Hair follicular keratinocyte (primary cell): ENCODE data around the gene AGPAT2. TPM values are rescaled to one million over a fixed set of nuclear protein-coding genes. Genes with fewer than 3 reads are reported as not detected.

Experiments
- total RNA-seq: library from RNA; depleted of rRNA; stranded (reverse); fragments of >200 nt; gene quantifications from 2 replicates; pipeline ENCODE4 v1.2.3, GENCODE V29; 2015

Gene AGPAT2
- total RNA-seq: 52.2 and 74.0 TPM in 2 replicates

GRCh38 chr9:136686794-136687711 is at the start of gene AGPAT2:
Gene AGPAT2, minus strand, starts transcription at chr9:136687457. Its CDS starts 100 bp downstream, at chr9:136687357.

GRCh38 chr9:136711751-136712689 is 24.8 kb upstream of the AGPAT2 start, which contains the start of gene DIPK1B:
Gene DIPK1B, plus strand, starts transcription at chr9:136712572. Its CDS starts 94 bp downstream, at chr9:136712666.

GRCh38 chr9:136662656-136663581 is 24.3 kb downstream of the AGPAT2 start, which contains the start of gene EGFL7:
Gene EGFL7, plus strand, starts transcription at chr9:136662916. Its CDS starts 5,367 bp downstream, at chr9:136668283.

Other genes starting within 250 kb of the AGPAT2 start
- 8.8 and 10.5 TPM in 2 replicates for gene INPP5E, start 247.6 kb downstream of the AGPAT2 start, total RNA-seq
- 45.4 and 52.5 TPM in 2 replicates for gene SEC16A, start 204.4 kb downstream of the AGPAT2 start, total RNA-seq
- gene NOTCH1, start 141.4 kb downstream of the AGPAT2 start, total RNA-seq: 62.9 and 93.1 TPM in 2 replicates
- 11.1 and 18.8 TPM in 2 replicates for gene EGFL7, start 24.5 kb downstream of the AGPAT2 start, total RNA-seq
- gene DIPK1B, start 25.1 kb upstream of the AGPAT2 start, total RNA-seq: 0.08 and 0.47 TPM in 2 replicates
- not detected in 2 replicates for gene LCN10, start 55.5 kb upstream of the AGPAT2 start, total RNA-seq
- gene LCN6, start 61.1 kb upstream of the AGPAT2 start, total RNA-seq: not detected in 2 replicates
- not detected in 2 replicates for gene LCN8, start 70.8 kb upstream of the AGPAT2 start, total RNA-seq
- not detected in 2 replicates for gene LCN15, start 77.1 kb upstream of the AGPAT2 start, total RNA-seq
- gene TMEM141, start 103.9 kb upstream of the AGPAT2 start, total RNA-seq: 240 and 247 TPM in 2 replicates
- gene CCDC183, start 108.9 kb upstream of the AGPAT2 start, total RNA-seq: 1.3 TPM in 1 of 2 replicates, not detected in the other
- 82.2 and 126 TPM in 2 replicates for gene RABL6, start 120.5 kb upstream of the AGPAT2 start, total RNA-seq
- 0.87 and 2.0 TPM in 2 replicates for gene AJM1, start 155.0 kb upstream of the AGPAT2 start, total RNA-seq
- 127 and 150 TPM in 2 replicates for gene PHPT1, start 162.0 kb upstream of the AGPAT2 start, total RNA-seq
- gene MAMDC4, start 164.9 kb upstream of the AGPAT2 start, total RNA-seq: 2.6 and 3.1 TPM in 2 replicates
- gene EDF1, start 178.9 kb upstream of the AGPAT2 start, total RNA-seq: 302 and 330 TPM in 2 replicates
- 10.0 and 16.7 TPM in 2 replicates for gene TRAF2, start 199.1 kb upstream of the AGPAT2 start, total RNA-seq